Measurements from ENCODE around the gene TMEM14A.
"Not testable (repeated sequence)": the region's sequence is repeated elsewhere in the genome, so short reads cannot be mapped to it uniquely, and the experiment has no call there.

Gene TMEM14A

GRCh38 chr6:52670502-52671409 lies at the start of gene TMEM14A:
Gene TMEM14A (plus strand): TSS chr6:52671113. CDS start chr6:52677103, 5,990 bp downstream.
- peak; percentile 88 for DNase-seq

GRCh38 chr6:52621631-52622030 lies 49.3 kb upstream of the TMEM14A start:
- DNase-seq = no peak

GRCh38 chr6:52622810-52623209 lies 48.1 kb upstream of the TMEM14A start:
- DNase-seq = no peak

- DNase-seq = no peak
These were observed 38.9 kb upstream of the TMEM14A start for GRCh38 chr6:52632011-52632410.

GRCh38 chr6:52634211-52634610 lies 36.7 kb upstream of the TMEM14A start:
- no peak for DNase-seq

GRCh38 chr6:52635049-52635577 lies 35.8 kb upstream of the TMEM14A start:
- DNase-seq = no peak

- no peak for DNase-seq
These were observed 34.1 kb upstream of the TMEM14A start for GRCh38 chr6:52636830-52637229.

- DNase-seq = no peak
These were observed 31.4 kb upstream of the TMEM14A start for GRCh38 chr6:52639493-52639892.

GRCh38 chr6:52640170-52640569 lies 30.7 kb upstream of the TMEM14A start:
- DNase-seq = peak; percentile 11

- DNase-seq = no peak
These were observed 30.0 kb upstream of the TMEM14A start for GRCh38 chr6:52640916-52641315.

GRCh38 chr6:52641388-52641787 lies 29.5 kb upstream of the TMEM14A start:
- DNase-seq = no peak

- DNase-seq = peak; percentile 52
These were observed 29.1 kb upstream of the TMEM14A start for GRCh38 chr6:52641826-52642225.

GRCh38 chr6:52642368-52642767 lies 28.5 kb upstream of the TMEM14A start:
- DNase-seq = no peak

GRCh38 chr6:52643158-52643557 lies 27.8 kb upstream of the TMEM14A start:
- DNase-seq = no peak

- DNase-seq = no peak
These were observed 26.7 kb upstream of the TMEM14A start for GRCh38 chr6:52644253-52644652.

- no peak for DNase-seq
These were observed 24.9 kb upstream of the TMEM14A start for GRCh38 chr6:52645976-52646375.

- no peak for DNase-seq
These were observed 23.7 kb upstream of the TMEM14A start for GRCh38 chr6:52647199-52647598.

GRCh38 chr6:52649536-52650160 lies 21.3 kb upstream of the TMEM14A start:
- no peak for DNase-seq

GRCh38 chr6:52650941-52651340 lies 20.0 kb upstream of the TMEM14A start:
- no peak for DNase-seq

- no peak for DNase-seq
These were observed 17.8 kb upstream of the TMEM14A start for GRCh38 chr6:52653151-52653550.

- no peak for DNase-seq
These were observed 16.9 kb upstream of the TMEM14A start for GRCh38 chr6:52654007-52654406.

- no peak for DNase-seq
These were observed 16.3 kb upstream of the TMEM14A start for GRCh38 chr6:52654592-52654991.

- DNase-seq = not testable (repeated sequence)
These were observed 15.0 kb upstream of the TMEM14A start for GRCh38 chr6:52655941-52656340.

GRCh38 chr6:52657870-52658269 lies 13.0 kb upstream of the TMEM14A start:
- DNase-seq = no peak
